ENCODE data around the gene C4B.
"Not testable (repeated sequence)": the region's sequence is repeated elsewhere in the genome, so short reads cannot be mapped to it uniquely, and the experiment has no call there.

The C4B gene

GRCh38 chr6:32037598-32038524 lies 23.3 kb downstream of the C4B start, which contains the start of gene CYP21A2:
TSS of gene CYP21A2 (plus strand) at chr6:32038415. CDS start at chr6:32038423, 8 bp downstream.
- peak in 1 of 5 donors; percentile 1 for DNase-seq

- peak in 1 of 5 donors; percentile 1 for DNase-seq
Observed at GRCh38 chr6:32038878-32039277, 24.3 kb downstream of the C4B start.

GRCh38 chr6:32039321-32040274 lies 25.0 kb downstream of the C4B start:
- DNase-seq, result not testable (repeated sequence)

GRCh38 chr6:32040299-32041049 lies 25.9 kb downstream of the C4B start:
- not testable (repeated sequence) for DNase-seq

- not testable (repeated sequence) for DNase-seq
Observed at GRCh38 chr6:32041050-32041321, 26.4 kb downstream of the C4B start.

GRCh38 chr6:32041385-32041784 lies 26.8 kb downstream of the C4B start:
- DNase-seq, result not testable (repeated sequence)

- not testable (repeated sequence) for DNase-seq
Observed at GRCh38 chr6:32042276-32042675, 27.7 kb downstream of the C4B start.

- DNase-seq, result not testable (repeated sequence)
Observed at GRCh38 chr6:32043589-32044380, 29.2 kb downstream of the C4B start.

- not testable (repeated sequence) for DNase-seq
Observed at GRCh38 chr6:32044916-32045315, 30.3 kb downstream of the C4B start.

GRCh38 chr6:32045811-32046449 lies 31.3 kb downstream of the C4B start:
- DNase-seq, result no peak

- no peak for DNase-seq
Observed at GRCh38 chr6:32046450-32047083, 32.0 kb downstream of the C4B start.

- no peak for DNase-seq
Observed at GRCh38 chr6:32047084-32047478, 32.5 kb downstream of the C4B start.

- DNase-seq, result no peak
Observed at GRCh38 chr6:32047539-32047854, 32.9 kb downstream of the C4B start.

- peak; percentile 23 to 60 (median 47) for DNase-seq
Observed at GRCh38 chr6:32047855-32048766, 33.5 kb downstream of the C4B start.

GRCh38 chr6:32049149-32049548 lies 34.6 kb downstream of the C4B start:
- not testable (repeated sequence) for DNase-seq

- not testable (repeated sequence) for DNase-seq
Observed at GRCh38 chr6:32049736-32050135, 35.1 kb downstream of the C4B start.

GRCh38 chr6:32050562-32050961 lies 36.0 kb downstream of the C4B start:
- no peak for DNase-seq

- DNase-seq, result not testable (repeated sequence)
Observed at GRCh38 chr6:32052626-32053025, 38.0 kb downstream of the C4B start.

GRCh38 chr6:32053314-32053713 lies 38.7 kb downstream of the C4B start:
- DNase-seq, result not testable (repeated sequence)

- DNase-seq, result not testable (repeated sequence)
Observed at GRCh38 chr6:32055756-32056155, 41.2 kb downstream of the C4B start.
